Lung (tissue), 12 donors: Measurements from ENCODE around the gene PPM1J. TPM values are rescaled to one million over a fixed set of nuclear protein-coding genes. Genes with fewer than 3 reads are reported as not detected.

ENCODE experiments used
- ATAC-seq: fragments of 200-7000 bp; cut with Tn5 transposase; one replicate; pipeline ENCODE4 v1.9.1; 2020; ENCODE audit warnings: moderate number of reproducible peaks; ENCODE audit not compliant: insufficient read depth, low FRiP score
- DNase-seq, 3 donors: peaks; one replicate each; pipeline ENCODE4 v3.0.0-alpha.2; 2013 to 2017
- H3K27ac ChIP-seq, 2 donors: one replicate each; pipeline ENCODE4 v1.5.1; 2013; ENCODE audit warnings: mild to moderate bottlenecking in 2 of 2, moderate library complexity in 2 of 2, control low read depth in 1 of 2, inconsistent platforms in 1 of 2, low read depth in 1 of 2, low read length in 1 of 2
- H3K27me3 ChIP-seq, 3 donors: one replicate each; pipeline ENCODE4 v1.5.1; 2013; ENCODE audit warnings: low read length in 2 of 3; ENCODE audit not compliant: control insufficient read depth in 3 of 3, insufficient read depth in 3 of 3
- H3K36me3 ChIP-seq, 4 donors: one replicate each; pipeline ENCODE4 v1.5.1; 2013; ENCODE audit warnings: low read length in 4 of 4, mild to moderate bottlenecking in 1 of 4, moderate library complexity in 1 of 4; ENCODE audit not compliant: control insufficient read depth in 4 of 4, insufficient read depth in 4 of 4
- H3K4me1 ChIP-seq, 5 donors: one replicate each; pipeline ENCODE4 v1.5.1; 2013; ENCODE audit warnings: low read length in 5 of 5, mild to moderate bottlenecking in 2 of 5, moderate library complexity in 1 of 5; ENCODE audit not compliant: control insufficient read depth in 5 of 5, insufficient read depth in 5 of 5
- H3K4me3 ChIP-seq: one replicate; pipeline ENCODE4 v1.5.1; 2013; ENCODE audit warnings: mild to moderate bottlenecking, control low read depth, moderate library complexity
- H3K9ac ChIP-seq, 2 donors: one replicate each; pipeline ENCODE4 v1.5.1; 2013; ENCODE audit warnings: low read length in 2 of 2, control low read depth in 1 of 2; ENCODE audit not compliant: insufficient read depth in 1 of 2
- H3K9me3 ChIP-seq, 4 donors: one replicate each; pipeline ENCODE4 v1.5.1; 2013; ENCODE audit warnings: low read length in 3 of 4, mild to moderate bottlenecking in 1 of 4, moderate library complexity in 1 of 4; ENCODE audit not compliant: control insufficient read depth in 4 of 4, insufficient read depth in 3 of 4
- WGBS, 2 donors: extraction: QIAGEN DNeasy Blood & Tissue Kit; methylation state at CpG; one replicate each; pipeline ENCODE4 v1.1.7; 2013; 5-methylcytosine and 5-hydroxymethylcytosine counted together
- polyA plus RNA-seq, 2 donors: library from polyadenylated mRNA; stranded (reverse); fragments of 200-250 nt; gene quantifications; one replicate each; pipeline ENCODE4 v1.2.1, GENCODE V29; 2013
- total RNA-seq, 2 donors: library from RNA; depleted of rRNA in 1 of 2; stranded (reverse); fragments of >200 nt in 1 of 2; gene quantifications; one replicate each; pipeline ENCODE4 v1.2.1, GENCODE V29; 2014 to 2021
- TF ChIP-seq, protein P1 (sequence below): IDR thresholded peaks from 2 replicates; pipeline ENCODE4 v1.5.1; 2012; ENCODE audit warnings: mild to moderate bottlenecking; ENCODE audit errors: control extremely low read depth, extremely low read depth
- donor health status: control.
- donor health status: control.
- donor health status: Bipolar disorder and iron deficiency.
- donor health status: healthy.
- donor health status: DM: yes; HTN: yes; CAD: no.

The PPM1J gene
- total and polyA plus RNA-seq, 4 donors, result 0.45 to 0.92 (median 0.64) TPM; not detected in 1

DNA sequence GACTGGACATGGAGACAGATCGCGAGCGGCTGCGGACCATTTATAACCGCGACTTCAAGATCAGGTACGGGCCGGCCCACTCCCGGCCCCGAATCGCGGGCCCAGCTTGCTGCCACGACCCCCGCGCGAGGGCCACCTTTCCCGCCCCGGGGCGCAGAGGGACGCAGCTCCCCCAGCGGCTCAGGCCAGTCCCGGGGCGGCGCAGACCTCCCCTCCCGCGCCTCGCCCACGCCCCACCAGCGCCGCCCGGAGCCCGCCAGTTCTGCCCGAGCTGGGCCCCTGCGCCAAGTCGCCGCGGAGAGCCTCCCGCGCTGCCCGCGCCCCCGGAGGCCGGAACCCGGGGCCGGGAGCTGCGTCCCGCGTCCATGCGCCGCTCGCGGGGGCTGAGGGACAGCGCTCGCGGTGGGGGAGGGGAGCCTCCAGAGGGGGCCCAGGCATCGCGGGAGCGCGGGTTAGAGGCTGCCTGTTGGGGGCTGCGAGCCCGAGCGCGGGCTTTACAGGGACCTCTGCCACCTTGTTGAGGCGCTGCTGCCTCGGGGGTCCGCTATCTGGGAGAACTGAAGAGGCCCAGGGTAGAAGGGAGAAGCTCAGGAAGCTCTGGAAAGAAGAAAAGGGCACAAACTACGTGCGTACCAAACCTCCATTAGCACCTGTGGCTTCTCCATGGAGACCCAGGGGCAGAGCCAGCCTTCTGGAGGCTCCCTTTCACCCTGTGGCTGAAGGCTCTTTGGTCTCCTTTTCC is 40.0 kb downstream of the PPM1J start:
- Histone ChIP-seq H3K36me3 (peaks cover 1 to 9% (median 2%) of the 10 kb centered on the region in 4 donors), H3K9me3 (no peaks in the 10 kb centered on the region), H3K27ac (peak overlapping the region; percentile 83 to 93), H3K9ac (peak overlapping the region; percentile 71 to 91), H3K4me1 (peaks cover 4 to 21% (median 6%) of the 10 kb centered on the region in 5 donors), H3K4me3 (peak overlapping the region; percentile 74), H3K27me3 (no peaks in the 10 kb centered on the region)
- ATAC-seq (peak; percentile 72), DNase-seq (peak; percentile 70 to 75 (median 74))
- 1% methylated on average over 48 to 68 of the region's 68 CpGs for WGBS, 2 donors
- TF ChIP-seq, protein P1, sequence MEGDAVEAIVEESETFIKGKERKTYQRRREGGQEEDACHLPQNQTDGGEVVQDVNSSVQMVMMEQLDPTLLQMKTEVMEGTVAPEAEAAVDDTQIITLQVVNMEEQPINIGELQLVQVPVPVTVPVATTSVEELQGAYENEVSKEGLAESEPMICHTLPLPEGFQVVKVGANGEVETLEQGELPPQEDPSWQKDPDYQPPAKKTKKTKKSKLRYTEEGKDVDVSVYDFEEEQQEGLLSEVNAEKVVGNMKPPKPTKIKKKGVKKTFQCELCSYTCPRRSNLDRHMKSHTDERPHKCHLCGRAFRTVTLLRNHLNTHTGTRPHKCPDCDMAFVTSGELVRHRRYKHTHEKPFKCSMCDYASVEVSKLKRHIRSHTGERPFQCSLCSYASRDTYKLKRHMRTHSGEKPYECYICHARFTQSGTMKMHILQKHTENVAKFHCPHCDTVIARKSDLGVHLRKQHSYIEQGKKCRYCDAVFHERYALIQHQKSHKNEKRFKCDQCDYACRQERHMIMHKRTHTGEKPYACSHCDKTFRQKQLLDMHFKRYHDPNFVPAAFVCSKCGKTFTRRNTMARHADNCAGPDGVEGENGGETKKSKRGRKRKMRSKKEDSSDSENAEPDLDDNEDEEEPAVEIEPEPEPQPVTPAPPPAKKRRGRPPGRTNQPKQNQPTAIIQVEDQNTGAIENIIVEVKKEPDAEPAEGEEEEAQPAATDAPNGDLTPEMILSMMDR, result no peak

DNA sequence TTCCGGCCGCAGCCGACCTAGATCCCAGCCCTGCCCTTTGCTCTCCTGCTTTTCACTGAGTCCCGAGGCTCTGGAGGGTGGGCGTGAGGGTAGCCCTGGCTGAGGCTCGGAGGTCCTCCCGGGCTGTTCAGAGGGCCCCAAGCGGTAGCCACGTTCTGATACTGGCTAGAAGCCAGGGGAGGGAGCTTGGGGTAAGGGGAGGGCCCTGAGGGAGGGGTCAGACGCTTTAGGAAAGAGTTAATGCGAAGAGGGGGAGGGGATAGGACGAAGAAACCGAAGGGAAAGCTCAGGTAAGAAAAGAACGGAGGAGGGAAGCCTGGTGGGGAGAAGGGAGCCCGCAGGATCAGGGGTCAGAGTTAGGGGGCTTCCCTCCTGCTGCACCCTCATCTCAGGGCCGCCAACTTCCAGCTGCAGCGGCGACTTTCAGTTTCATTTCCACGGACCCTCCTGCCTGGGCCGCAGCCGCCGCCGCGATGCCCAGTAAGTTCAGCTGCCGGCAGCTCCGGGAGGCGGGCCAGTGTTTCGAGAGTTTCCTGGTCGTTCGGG is 40.6 kb downstream of the PPM1J start, which contains the start of gene MOV10:
Gene MOV10, plus strand, starts transcription at position 220 of the 546 bp plus-strand sequence. Its CDS starts 254 bp downstream, at position 474.
- ATAC-seq, result peak; percentile 77
- Histone ChIP-seq H3K4me3 (peak within 1 kb of the TSS; percentile 74), H3K27ac (peak within 1 kb of the TSS; percentile 83 to 93), H3K9ac (peak within 1 kb of the TSS; percentile 71 to 91), H3K36me3 (peaks cover 1 to 12% (median 5%) of the 10 kb centered on the region in 4 donors), H3K27me3 (no peaks in the 10 kb centered on the region), H3K4me1 (peaks cover 4 to 21% (median 6%) of the 10 kb centered on the region in 5 donors), H3K9me3 (no peaks in the 10 kb centered on the region)
- peak; percentile 81 to 88 (median 88) for DNase-seq
- TF ChIP-seq, protein P1, result no peak
- 0% methylated on average over 30 of the region's 30 CpGs for WGBS, 2 donors

DNA sequence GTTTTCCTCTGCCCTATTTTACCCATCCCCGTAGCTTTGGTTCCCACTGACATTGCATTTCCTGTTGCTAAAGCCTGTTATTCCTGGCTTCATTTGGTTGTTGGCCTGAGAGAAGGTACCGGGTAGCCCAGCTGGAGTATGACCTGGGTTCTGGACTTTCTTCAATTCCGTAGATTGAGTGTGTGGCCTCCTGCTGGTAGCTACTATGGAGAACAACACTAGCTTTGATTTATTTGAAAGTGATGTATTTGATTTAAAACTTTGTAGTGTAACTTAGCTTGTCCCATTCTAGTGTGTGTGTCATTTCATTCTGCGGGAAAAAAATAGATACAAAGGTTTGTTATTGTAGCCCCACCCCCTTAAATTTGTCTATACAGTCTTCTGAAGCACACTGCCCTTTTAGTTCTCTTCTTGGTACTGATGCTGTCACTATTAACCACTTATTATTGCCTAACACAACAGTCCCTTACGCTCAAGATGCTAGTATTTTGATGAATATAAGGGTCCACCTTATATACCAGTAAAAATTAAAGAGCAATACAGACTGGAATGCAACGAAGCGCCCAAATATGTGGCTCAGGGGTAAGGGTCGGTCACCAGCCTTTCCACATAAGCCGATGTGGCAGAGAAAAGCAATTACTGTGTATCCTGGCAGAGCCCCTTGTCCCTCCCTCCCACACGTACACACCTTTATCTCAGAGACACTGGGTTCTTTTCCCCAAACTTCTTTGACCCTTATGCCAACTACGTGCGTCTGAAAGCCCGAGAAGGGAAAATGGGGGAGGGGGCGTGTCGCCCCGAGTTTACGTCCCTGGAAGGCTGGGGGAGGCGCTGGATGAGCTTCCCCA is 41.3 kb downstream of the PPM1J start:
- TF ChIP-seq, protein P1, result peak; percentile 2
- WGBS, 2 donors, result 4% methylated on average over 18 of the region's 18 CpGs
- peak; percentile 30 to 71 (median 70) for DNase-seq
- no peaks in the 10 kb centered on the region for H3K9me3 ChIP-seq
- H3K27ac ChIP-seq, result peak overlapping the region; percentile 83 to 93
- peaks cover 0 to 19% (median 5%) of the 10 kb centered on the region in 4 donors for H3K36me3 ChIP-seq
- H3K27me3 ChIP-seq, result no peaks in the 10 kb centered on the region
- no peak for ATAC-seq
- peak overlapping the region; percentile 71 to 91 for H3K9ac ChIP-seq
- peak overlapping the region; percentile 74 for H3K4me3 ChIP-seq
- peaks cover 2 to 21% (median 6%) of the 10 kb centered on the region in 5 donors for H3K4me1 ChIP-seq
